ENCODE data around the gene SYNE1.

The SYNE1 gene

GRCh38 chr6:152123076-152123475 lies 514.1 kb downstream of the SYNE1 start:
- no peak for DNase-seq

DNA sequence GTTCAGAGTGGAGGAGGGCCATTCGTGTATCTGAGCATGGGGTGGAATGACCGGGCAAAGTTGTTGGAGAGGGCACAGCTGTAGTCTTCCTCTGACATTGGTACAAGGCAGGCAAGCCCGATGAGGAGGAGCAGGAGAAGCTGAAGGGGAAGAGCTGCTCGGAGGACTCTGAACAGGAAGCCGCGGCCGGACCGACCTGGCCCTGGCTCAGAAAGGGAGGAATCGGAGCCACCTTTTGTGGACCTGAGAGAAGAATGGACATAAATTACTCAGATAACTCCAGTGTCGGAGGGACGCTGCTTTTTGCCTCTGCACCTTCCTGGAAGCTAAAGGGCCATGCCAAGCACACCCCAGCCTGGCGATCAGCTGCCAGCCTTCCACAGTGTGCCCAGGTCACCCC lies 514.7 kb downstream of the SYNE1 start:
- no peak for DNase-seq

DNA sequence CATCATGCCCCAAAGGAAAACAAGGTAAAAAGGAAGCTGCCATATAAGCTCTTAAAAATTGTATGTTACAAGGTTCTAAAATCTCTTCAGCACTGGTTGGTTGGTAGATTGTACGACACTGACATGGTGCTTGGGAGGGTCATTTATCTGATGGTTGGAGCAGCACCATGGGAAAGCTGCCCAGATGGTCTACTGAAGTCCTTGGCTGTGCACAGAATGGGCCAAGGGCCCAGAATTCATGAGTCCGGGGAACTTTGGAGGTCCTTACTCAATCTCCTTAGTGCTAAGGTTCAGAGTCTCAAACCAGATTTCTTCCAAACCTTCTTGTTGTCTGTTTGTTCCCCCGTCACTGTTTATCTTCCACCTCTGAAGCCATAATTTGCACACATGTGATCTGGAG lies 515.3 kb downstream of the SYNE1 start:
- DNase-seq = no peak

DNA sequence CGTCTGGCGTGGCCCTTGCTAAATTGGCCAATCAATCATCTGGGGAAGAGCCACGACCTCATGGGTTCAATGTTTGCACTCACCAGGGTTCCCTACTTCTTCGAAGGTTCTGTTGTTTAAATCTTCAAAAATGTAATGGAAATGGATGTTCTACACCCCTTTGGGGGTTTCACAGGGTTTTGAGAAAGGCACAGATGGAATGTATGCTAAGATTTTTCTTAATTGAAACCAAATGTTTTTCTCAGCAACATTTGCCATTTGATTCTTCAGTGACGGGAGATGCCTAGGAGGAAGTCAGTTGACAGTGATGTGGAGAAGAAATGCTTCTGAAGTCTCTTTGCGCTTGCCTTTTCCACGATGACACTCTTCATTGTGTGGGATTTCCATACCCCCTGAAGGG lies 517.3 kb downstream of the SYNE1 start:
- DNase-seq = no peak

GRCh38 chr6:152118678-152119077 lies 518.5 kb downstream of the SYNE1 start:
- DNase-seq = no peak

DNA sequence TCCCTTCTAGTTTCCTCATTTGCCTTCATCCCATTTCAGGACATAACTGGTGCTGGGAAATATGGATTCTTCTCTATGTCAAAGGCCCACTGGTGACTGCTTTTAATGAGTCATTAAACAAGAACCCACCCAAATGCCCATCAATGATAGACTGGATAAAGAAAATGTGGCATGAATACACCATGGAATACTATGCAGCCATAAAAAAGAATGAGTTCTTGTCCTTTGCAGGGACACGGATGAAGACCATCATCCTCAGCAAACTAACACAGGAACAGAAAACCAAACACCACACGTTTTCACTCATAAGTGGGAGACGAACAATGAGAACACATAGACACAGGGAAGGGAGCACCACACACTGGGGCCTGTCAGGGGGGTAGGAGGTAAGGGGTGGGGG lies 518.9 kb downstream of the SYNE1 start:
- no peak for DNase-seq

DNA sequence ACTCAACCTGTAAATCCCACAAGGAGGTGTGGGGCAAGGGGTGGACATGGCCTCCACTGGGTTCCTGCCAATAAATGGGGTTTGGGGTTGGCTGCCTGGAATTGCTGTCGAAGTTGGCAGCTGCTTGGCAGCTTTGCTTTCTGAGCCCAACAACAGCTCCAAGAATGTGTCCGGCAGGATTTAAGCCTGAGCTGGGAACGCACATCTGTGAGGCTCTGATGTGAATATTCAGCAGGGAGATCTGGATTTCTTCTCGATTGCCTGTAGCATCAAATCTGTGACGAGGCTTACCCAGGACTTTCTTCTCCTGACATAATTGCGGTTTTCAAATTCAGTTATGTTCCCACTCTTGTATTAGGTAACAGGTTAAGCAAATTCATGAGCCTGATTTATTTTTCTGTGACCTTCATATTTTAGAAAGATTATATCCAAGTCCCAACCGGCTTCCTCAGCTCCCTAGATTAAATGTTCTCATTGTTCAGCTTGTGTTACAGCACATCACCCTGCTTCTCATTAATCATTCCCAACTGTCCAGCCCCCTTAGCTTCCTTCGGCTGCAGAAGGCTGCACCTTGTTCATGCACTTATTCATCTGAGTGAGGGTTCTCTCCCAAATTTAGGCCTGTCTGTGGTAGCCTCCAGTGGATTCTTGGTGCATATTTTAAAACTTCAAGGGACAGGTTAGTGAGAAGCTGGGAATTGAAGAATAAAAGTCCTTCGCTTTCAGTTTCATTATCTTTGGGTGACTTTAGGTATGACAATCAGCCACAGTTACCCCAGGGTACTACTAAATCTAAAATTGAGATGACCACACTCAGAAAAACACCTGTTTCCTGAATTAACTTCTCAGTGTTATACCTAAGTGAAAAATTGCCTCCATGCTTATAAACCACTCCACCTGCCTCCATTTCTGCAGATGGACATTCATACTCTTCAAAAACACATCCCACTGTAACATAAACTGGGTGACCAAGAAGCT lies 519.7 kb downstream of the SYNE1 start:
- DNase-seq = no peak

DNA sequence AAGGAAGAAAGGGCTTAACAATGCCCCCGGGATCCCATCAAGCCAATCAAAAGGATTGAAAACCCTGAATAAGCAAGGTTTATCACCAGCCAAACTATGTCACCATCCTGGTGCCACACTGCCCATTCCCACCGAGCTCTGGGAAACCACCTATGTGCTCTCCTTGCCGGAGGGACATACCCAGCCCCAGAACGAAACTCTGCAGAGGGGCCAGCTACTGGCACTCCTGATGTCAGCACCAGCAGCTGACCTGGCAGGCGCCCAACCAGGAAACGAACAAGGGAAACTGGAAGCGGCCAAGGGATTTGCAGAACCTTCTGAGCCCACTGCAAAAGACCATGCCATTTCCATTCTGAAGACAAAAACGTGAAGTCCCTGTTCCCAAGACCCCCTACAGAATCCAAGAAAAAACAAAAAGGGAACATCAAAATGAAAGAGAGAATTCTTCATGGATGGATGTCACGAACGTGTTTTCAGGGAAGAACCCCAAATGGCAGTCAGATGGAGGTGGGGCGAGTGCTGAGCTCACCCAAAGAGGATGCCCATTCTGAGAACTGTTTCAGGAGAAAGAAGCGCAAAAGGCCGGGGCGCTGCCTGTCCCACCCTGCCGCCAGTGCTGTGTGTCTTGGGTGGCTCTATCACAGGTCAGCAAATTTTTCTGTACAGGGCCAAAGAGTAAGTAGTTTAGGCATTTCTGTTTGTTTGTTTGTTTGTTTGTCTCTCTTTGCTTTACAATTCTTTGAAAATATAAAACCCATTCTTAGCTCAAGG lies 524.5 kb downstream of the SYNE1 start:
- DNase-seq = no peak

GRCh38 chr6:152110886-152111820 lies 526.0 kb downstream of the SYNE1 start:
- no peak for DNase-seq

DNA sequence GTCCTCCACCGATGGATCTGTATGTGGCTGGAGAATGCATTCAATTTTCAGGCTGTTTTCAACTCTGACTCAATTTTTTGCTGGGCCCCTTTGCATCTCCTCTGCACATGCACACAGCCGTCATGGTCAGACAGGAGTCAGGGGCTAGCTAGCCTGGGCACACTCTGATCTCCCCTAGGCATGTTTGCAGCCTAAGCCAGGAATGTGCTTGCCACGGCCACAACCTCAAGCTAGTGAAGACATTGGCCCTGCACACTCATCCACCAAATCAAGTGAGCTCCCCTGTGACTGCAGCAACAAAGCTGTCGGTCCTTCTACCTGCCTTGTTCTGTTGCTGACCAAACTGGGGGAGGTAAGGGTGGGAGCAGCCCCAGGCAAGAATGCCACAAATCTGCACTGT lies 529.2 kb downstream of the SYNE1 start:
- DNase-seq = no peak

DNA sequence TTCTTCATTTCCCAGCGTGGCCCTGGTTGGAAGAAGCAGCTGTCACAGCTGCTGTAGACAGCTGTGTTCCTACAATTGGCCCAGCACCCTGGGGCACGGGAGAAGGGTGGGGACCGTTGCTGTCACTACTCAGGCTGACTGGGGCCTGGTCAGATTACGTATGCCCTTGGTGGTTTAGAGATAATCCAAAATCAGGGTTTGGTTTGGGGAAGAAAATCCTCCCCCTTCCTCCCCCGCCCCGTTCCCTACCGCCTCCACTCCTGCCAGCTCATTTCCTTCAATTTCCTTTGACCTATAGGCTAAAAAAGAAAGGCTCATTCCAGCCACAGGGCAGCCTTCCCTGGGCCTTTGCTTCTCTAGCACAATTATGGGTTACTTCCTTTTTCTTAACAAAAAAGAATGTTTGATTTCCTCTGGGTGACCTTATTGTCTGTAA lies 537.0 kb downstream of the SYNE1 start:
- DNase-seq = no peak

GRCh38 chr6:152099446-152100182 lies 537.5 kb downstream of the SYNE1 start:
- DNase-seq = no peak

- DNase-seq = no peak
Measured at GRCh38 chr6:152098683-152099082, 538.5 kb downstream of the SYNE1 start.

GRCh38 chr6:152096863-152097496 lies 540.2 kb downstream of the SYNE1 start:
- no peak for DNase-seq

GRCh38 chr6:152094992-152095592 lies 542.1 kb downstream of the SYNE1 start:
- DNase-seq = no peak

GRCh38 chr6:152094276-152094675 lies 542.9 kb downstream of the SYNE1 start:
- DNase-seq = no peak

DNA sequence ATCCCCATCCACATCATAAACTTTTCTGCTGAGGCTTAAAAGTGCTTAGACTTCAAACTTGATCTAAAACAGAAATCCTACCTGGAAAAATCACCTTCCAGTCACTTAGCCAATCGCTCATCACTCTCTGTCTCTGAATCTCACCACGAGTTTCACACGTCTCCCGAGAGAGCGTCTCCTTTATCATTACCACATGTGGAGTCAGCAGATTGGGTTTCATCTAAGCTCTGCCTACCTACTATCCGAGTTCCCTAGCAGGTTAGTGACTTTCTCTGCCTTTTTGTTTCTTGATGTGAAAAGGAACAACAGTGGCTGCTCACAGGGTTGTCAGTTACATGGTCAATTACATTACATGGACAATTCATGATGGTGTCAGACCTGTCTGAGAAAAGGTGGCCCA lies 543.5 kb downstream of the SYNE1 start:
- DNase-seq = no peak

- no peak for DNase-seq
Measured at GRCh38 chr6:152091851-152092341, 545.3 kb downstream of the SYNE1 start.

GRCh38 chr6:152091201-152091600 lies 546.0 kb downstream of the SYNE1 start:
- no peak for DNase-seq

DNA sequence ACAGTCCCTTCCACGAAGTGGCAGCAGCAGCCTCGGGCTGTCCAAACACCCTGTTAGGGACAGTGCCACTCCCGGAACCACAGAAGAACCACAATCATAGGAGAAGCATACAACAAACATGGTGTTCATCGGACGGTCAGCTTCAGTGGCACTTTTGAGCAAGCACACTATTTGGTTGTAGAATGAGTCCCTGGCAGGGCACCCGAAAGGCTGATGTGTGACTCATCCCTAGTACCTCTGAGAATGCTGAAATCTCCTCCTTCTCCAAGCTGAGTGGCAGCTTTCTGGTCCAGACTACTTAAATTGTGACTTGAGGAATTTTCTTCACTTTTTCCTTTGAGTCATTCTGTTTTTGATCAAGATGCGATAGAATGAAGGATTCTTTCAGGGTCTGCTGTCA lies 547.2 kb downstream of the SYNE1 start:
- DNase-seq = no peak

- DNase-seq = no peak
Measured at GRCh38 chr6:152087701-152088100, 549.5 kb downstream of the SYNE1 start.
